HG03280 (cell line): ENCODE measurements around the gene POLE.
A peak's percentile ranks its signal among the peaks of the same experiment; 100 is the strongest.
"Not testable (repeated sequence)": the region's sequence is repeated elsewhere in the genome, so short reads cannot be mapped to it uniquely, and the experiment has no call there.

ENCODE experiments used
- ATAC-seq: cut with Tn5 transposase; IDR thresholded peaks from one replicate; pipeline ENCODE4 v1.9.1; 2021; ENCODE audit warnings: mild to moderate bottlenecking, moderate library complexity; ENCODE audit not compliant: unreplicated experiment

Gene POLE

GRCh38 chr12:132719141-132719953 is 32.2 kb upstream of the POLE start:
- ATAC-seq, result no peak

- ATAC-seq, result no peak
Observed at GRCh38 chr12:132718644-132719043, 31.5 kb upstream of the POLE start.

- ATAC-seq, result no peak
Observed at GRCh38 chr12:132717531-132718387, 30.6 kb upstream of the POLE start.

GRCh38 chr12:132717011-132717410 is 29.9 kb upstream of the POLE start:
- no peak for ATAC-seq

GRCh38 chr12:132716356-132716755 is 29.2 kb upstream of the POLE start:
- no peak for ATAC-seq

GRCh38 chr12:132715874-132716273 is 28.7 kb upstream of the POLE start:
- ATAC-seq, result no peak

- no peak for ATAC-seq
Observed at GRCh38 chr12:132713123-132713522, 26.0 kb upstream of the POLE start.

- peak; percentile 24 for ATAC-seq
Observed at GRCh38 chr12:132711080-132711843, 24.1 kb upstream of the POLE start.

GRCh38 chr12:132710405-132711079 is 23.4 kb upstream of the POLE start, which contains the start of gene PGAM5:
Gene PGAM5 (plus strand): TSS chr12:132710842. CDS start chr12:132710877, 35 bp downstream.
- peak; percentile 91 for ATAC-seq

- ATAC-seq, result peak; percentile 22
Observed at GRCh38 chr12:132710043-132710404, 22.9 kb upstream of the POLE start.

- ATAC-seq, result no peak
Observed at GRCh38 chr12:132708150-132708549, 21.0 kb upstream of the POLE start.

- ATAC-seq, result no peak
Observed at GRCh38 chr12:132707241-132707640, 20.1 kb upstream of the POLE start.

- ATAC-seq, result no peak
Observed at GRCh38 chr12:132703641-132704040, 16.5 kb upstream of the POLE start.

GRCh38 chr12:132702640-132703039 is 15.5 kb upstream of the POLE start:
- ATAC-seq, result no peak

- no peak for ATAC-seq
Observed at GRCh38 chr12:132700212-132700822, 13.2 kb upstream of the POLE start.

GRCh38 chr12:132698341-132698740 is 11.2 kb upstream of the POLE start:
- ATAC-seq, result no peak

GRCh38 chr12:132695431-132695830 is 8.3 kb upstream of the POLE start:
- ATAC-seq, result no peak

- ATAC-seq, result not testable (repeated sequence)
Observed at GRCh38 chr12:132694888-132695287, 7.7 kb upstream of the POLE start.

GRCh38 chr12:132692030-132692429 is 4.9 kb upstream of the POLE start:
- ATAC-seq, result not testable (repeated sequence)

- ATAC-seq, result no peak
Observed at GRCh38 chr12:132690112-132690511, 3.0 kb upstream of the POLE start.
